ENCODE results near the gene ZNF488. TPM values are rescaled to one million over a fixed set of nuclear protein-coding genes. Genes with fewer than 3 reads are reported as not detected.

Gene ZNF488
- total RNA-seq, 1 donor from 2014 or later = 0.29 TPM

GRCh38 chr10:47368431-47369180 lies 15.5 kb downstream of the ZNF488 start:
- TF ChIP-seq, protein P1, sequence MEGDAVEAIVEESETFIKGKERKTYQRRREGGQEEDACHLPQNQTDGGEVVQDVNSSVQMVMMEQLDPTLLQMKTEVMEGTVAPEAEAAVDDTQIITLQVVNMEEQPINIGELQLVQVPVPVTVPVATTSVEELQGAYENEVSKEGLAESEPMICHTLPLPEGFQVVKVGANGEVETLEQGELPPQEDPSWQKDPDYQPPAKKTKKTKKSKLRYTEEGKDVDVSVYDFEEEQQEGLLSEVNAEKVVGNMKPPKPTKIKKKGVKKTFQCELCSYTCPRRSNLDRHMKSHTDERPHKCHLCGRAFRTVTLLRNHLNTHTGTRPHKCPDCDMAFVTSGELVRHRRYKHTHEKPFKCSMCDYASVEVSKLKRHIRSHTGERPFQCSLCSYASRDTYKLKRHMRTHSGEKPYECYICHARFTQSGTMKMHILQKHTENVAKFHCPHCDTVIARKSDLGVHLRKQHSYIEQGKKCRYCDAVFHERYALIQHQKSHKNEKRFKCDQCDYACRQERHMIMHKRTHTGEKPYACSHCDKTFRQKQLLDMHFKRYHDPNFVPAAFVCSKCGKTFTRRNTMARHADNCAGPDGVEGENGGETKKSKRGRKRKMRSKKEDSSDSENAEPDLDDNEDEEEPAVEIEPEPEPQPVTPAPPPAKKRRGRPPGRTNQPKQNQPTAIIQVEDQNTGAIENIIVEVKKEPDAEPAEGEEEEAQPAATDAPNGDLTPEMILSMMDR (IDR thresholded peaks at IDR 0.05; ENCODE audit: insufficient read depth, low read length, poor library complexity, severe bottlenecking) = no peak
- Histone ChIP-seq H3K27me3 (ENCODE audit: control insufficient read depth, insufficient read depth, low read length) (peaks cover 2% of the 10 kb centered on the region), H3K36me3 (ENCODE audit: control insufficient read depth, insufficient read depth, low read length) (no peaks in the 10 kb centered on the region), H3K4me3 (ENCODE audit: low read depth, low read length) (no peak overlapping the region)
- no peak for DNase-seq (ENCODE audit: low read depth)

- Histone ChIP-seq H3K36me3 (ENCODE audit: control insufficient read depth, insufficient read depth, low read length) (no peaks in the 10 kb centered on the region), H3K4me3 (ENCODE audit: low read depth, low read length) (no peak overlapping the region), H3K27me3 (ENCODE audit: control insufficient read depth, insufficient read depth, low read length) (peaks cover 2% of the 10 kb centered on the region)
- TF ChIP-seq, protein P1 (IDR thresholded peaks at IDR 0.05; ENCODE audit: insufficient read depth, low read length, poor library complexity, severe bottlenecking) = no peak
- no peak for DNase-seq (ENCODE audit: low read depth)
Measured at GRCh38 chr10:47367646-47368045, 16.4 kb downstream of the ZNF488 start.

- Histone ChIP-seq H3K4me3 (ENCODE audit: low read depth, low read length) (no peak overlapping the region), H3K27me3 (ENCODE audit: control insufficient read depth, insufficient read depth, low read length) (peaks cover 2% of the 10 kb centered on the region), H3K36me3 (ENCODE audit: control insufficient read depth, insufficient read depth, low read length) (no peaks in the 10 kb centered on the region)
- no peak for DNase-seq (ENCODE audit: low read depth)
- TF ChIP-seq, protein P1 (IDR thresholded peaks at IDR 0.05; ENCODE audit: insufficient read depth, low read length, poor library complexity, severe bottlenecking) = no peak
Measured at GRCh38 chr10:47366731-47367460, 17.2 kb downstream of the ZNF488 start.

DNA sequence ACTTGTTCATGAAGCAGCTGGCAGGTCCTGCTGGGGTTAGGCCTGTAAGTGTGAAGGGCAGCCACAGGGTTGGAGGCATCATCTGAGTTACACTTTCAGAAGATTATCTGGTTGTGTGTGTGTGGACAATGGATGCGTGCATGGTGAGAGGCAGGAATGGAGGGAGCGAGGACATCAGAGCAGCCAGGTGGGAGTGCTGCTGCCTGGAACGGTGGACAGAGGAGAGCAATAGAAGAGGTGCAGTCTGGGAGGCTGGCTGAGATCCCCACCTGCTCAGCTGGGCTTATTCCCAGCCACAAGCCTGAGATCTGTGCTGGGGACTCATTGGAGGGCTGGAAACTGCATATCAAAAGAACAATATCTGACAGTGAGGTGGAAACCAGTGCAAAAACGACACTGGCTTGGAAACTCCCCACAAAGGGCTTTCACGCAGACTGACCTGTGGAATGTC lies 17.9 kb downstream of the ZNF488 start:
- peaks cover 2% of the 10 kb centered on the region for H3K27me3 ChIP-seq (ENCODE audit: control insufficient read depth, insufficient read depth, low read length)
- H3K36me3 ChIP-seq (ENCODE audit: control insufficient read depth, insufficient read depth, low read length) = no peaks in the 10 kb centered on the region
- DNase-seq (ENCODE audit: low read depth) = no peak
- no peak overlapping the region for H3K4me3 ChIP-seq (ENCODE audit: low read depth, low read length)
- TF ChIP-seq, protein P1 (IDR thresholded peaks at IDR 0.05; ENCODE audit: insufficient read depth, low read length, poor library complexity, severe bottlenecking) = no peak

- Histone ChIP-seq H3K4me3 (ENCODE audit: low read depth, low read length) (no peak overlapping the region), H3K27me3 (ENCODE audit: control insufficient read depth, insufficient read depth, low read length) (peaks cover 2% of the 10 kb centered on the region), H3K36me3 (ENCODE audit: control insufficient read depth, insufficient read depth, low read length) (no peaks in the 10 kb centered on the region)
- TF ChIP-seq, protein P1 (IDR thresholded peaks at IDR 0.05; ENCODE audit: insufficient read depth, low read length, poor library complexity, severe bottlenecking) = no peak
- no peak for DNase-seq (ENCODE audit: low read depth)
Measured at GRCh38 chr10:47365431-47366180, 18.5 kb downstream of the ZNF488 start.

All from kidney epithelial cell (primary cell).